HG03064 (cell line): Measurements from ENCODE around the gene ZNF417.
"Not testable (repeated sequence)": the region's sequence is repeated elsewhere in the genome, so short reads cannot be mapped to it uniquely, and the experiment has no call there.

Experiments
- ATAC-seq: cut with Tn5 transposase; IDR thresholded peaks from one replicate; pipeline ENCODE4 v1.9.1; 2021; ENCODE audit warnings: low read depth; ENCODE audit not compliant: unreplicated experiment

ZNF417 gene

GRCh38 chr19:57916168-57916995 is at the start of gene ZNF417:
Gene ZNF417 (minus strand): TSS chr19:57916592. CDS start chr19:57916411, 181 bp downstream.
- peak; percentile 95 for ATAC-seq

GRCh38 chr19:57964761-57965160 is 48.4 kb upstream of the ZNF417 start:
- ATAC-seq: no peak

GRCh38 chr19:57961785-57962184 is 45.4 kb upstream of the ZNF417 start:
- ATAC-seq: no peak

- ATAC-seq: no peak
These were observed 38.6 kb upstream of the ZNF417 start for GRCh38 chr19:57954996-57955395.

DNA sequence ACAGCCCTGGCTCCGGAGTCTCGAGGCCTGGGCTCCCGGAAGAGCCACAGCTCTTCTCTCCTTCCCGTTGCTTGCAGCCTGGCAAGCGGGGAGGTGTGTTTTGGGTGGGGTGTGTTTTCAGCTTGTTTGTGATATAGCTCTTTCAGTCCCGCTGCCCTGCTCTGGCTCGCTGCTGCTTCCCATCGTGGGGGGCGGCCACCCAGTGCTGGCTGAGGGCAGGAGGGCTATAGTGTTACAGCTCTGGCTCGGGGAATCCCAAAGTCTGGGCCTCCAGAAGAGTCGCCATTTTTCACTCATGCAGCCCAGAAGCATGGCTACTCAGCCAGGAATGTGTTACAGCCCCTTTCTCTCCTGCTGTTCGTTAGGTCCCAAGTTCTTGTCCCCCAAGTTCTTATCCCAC is 33.3 kb upstream of the ZNF417 start:
- no peak for ATAC-seq

DNA sequence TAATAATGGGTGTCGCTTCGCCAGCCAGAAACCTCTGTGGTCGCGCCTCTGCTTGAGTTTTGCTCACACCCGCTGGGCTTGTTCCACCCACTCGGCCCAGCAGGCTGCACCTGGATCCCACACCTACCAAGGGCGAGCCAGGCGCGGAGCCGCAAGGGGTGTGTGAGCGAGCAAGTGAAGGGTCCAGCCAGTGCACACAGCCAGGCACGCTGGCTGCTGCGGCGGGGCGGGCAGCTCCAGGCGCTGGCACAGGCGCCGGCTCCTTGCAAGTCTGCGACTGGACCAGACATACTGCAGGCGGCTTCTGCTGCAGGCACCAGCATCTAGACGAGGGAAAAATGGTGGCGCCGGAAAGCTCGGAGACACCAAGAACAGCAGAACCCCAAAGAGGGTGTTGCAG is 32.9 kb upstream of the ZNF417 start:
- ATAC-seq: no peak

DNA sequence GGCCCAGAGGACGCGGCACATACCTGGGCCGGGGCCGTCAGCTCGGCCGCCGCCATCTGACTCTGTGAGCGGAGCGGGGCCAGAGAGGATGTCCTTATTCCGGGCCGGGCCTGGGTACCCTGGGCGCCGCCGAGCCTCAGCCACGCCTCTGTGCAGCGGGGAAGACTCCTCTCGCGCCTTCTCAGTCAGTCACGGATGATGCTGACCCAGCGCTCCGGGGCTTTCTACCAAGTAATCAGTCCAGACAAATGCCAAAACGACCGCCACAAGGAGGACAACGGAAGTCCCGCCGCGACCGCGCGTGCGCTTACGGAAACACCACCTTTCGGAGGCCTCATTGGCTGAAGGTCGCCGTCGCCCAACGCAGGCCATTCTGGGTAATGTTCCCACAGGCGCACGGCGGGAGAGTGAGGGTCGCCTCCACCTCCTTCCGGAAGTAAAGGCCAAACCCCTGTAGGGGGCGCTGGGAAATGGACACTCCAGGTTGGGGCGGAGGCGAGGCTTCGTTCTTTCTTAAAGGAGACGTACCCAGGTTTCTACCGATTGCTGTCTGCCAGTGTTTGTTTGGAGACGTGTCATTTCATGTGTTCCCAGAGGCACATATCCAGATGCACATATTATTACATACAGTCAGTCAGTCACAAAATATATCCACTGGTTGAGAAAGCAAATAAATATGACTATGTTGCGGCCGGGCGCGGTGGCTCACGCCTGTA is 31.2 kb upstream of the ZNF417 start, which contains the start of gene ZNF256:
TSS of gene ZNF256 (minus strand) at position 288 of the 716 bp plus-strand sequence. CDS start at position 56, 232 bp downstream.
- ATAC-seq: no peak

DNA sequence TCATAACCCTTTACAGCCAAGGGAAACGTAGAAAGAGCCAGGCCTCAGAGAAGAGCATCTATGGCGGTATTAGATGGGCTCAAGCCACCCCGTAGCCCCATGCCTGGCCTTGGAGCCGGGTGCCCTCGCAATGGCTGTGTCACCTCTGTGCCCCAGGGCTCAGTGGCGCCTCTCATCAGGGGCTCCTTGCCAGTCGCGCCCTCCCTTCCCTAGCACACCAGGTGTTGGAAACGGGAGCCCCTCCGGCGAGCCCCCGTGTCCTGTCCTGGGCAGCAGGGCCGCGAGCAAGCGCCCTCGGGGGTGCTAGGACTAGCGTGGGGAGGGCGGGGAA is 30.7 kb upstream of the ZNF417 start:
- no peak for ATAC-seq

GRCh38 chr19:57946316-57946715 is 29.9 kb upstream of the ZNF417 start:
- no peak for ATAC-seq

GRCh38 chr19:57941593-57941992 is 25.2 kb upstream of the ZNF417 start:
- no peak for ATAC-seq

DNA sequence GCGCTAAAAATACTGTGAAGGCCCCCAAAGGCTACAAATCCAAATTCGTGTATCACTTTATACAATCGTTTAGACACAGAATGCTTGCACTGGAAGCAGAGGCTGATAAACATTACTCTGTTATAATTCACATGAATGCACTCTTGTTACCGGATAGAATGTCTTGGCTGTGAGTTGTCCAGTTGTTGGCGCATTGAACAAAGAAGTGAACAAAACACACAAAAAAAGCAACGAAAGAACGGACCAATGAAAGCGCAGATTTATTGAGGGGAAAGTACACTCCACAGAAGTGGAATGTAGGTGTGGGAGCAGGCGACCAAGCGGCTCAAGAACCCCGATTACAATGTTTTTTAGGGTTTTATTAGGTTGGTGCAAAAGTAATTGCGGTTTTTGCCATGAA is 19.3 kb upstream of the ZNF417 start:
- no peak for ATAC-seq

DNA sequence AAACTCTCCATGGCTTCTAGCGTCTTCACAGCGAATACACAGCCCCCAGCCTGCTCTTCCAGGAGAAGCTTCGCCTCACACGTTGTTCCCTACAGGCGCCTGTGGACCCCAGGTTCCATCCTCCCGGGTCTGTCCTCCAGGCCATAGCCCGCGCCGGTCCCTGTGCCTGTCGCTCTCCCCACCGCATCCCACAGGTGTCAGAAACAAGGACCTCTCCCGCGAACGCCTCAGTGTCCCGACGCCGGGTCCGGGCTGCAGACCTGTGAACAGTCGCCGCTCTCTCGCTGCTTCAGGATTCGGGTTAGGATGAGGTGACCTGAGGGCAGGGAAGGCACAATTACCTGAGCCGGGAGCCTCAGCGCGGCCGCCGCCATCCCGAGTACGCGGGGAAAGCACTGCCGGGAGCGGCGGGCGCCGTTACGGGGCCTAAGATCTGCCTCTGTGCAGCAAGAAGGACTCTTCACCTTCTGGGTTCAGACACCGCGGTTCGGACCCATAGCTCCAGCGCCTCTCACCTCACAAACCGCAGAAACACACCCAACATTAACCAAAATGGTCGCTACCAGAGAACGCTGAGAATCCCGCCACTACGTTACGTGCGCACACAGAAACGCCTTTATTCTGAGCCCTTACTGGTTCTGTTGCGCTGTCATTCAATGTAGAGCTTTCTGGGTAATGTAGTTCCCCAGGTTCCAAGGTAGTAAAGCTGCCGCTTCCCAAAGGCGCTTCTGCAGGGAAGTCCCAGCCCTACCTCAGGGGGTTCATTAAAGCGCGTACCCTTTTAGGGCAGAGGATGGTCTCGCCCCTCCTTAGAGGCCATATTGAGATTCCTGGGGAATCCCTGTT is 18.7 kb upstream of the ZNF417 start, which contains the start of gene ZNF418:
TSS of gene ZNF418 (minus strand) at position 583 of the 846 bp plus-strand sequence. CDS start 1,580 bp downstream, outside the sequence.
- peak; percentile 79 for ATAC-seq

GRCh38 chr19:57927587-57927986 is 11.2 kb upstream of the ZNF417 start:
- no peak for ATAC-seq

DNA sequence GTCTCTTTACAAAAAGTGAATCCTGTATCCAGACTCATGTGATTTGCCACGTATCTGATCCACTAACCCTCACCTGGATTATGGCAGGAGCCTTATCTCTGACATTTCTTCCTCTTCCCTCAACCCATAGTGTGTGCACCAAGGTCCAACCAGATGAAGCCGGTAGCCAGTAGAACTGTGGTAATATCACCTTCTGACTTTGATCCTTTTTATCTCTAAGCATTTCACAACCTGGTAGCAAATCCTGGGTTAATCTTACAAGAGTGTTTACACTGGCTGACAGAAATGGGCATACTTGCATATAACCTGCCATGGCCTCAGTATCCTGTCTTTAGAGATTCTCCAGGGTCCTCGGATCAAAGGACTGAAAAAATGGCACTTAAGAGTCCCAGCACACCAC is 1.9 kb downstream of the ZNF417 start:
- ATAC-seq: no peak

DNA sequence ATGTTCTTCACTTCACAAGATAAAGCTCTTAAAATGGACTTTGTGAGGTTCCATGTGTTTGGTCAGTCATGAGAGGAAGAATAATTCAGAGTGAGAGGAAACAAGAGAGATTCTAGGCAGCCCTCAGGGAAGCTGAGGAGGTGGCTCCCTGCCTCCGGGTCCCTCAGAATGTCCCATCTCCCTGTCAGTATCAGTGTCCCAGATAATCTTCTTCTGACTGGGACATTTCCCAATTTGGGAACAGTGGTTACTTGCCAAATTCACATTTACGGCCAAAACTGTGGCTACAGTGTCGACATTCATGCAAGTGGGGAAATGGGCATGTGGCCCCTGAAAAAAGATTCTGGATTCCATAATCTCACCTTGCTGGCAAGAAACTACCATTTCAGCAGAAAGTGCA is 9.0 kb downstream of the ZNF417 start:
- no peak for ATAC-seq

- no peak for ATAC-seq
These were observed 11.1 kb downstream of the ZNF417 start for GRCh38 chr19:57905258-57905657.

DNA sequence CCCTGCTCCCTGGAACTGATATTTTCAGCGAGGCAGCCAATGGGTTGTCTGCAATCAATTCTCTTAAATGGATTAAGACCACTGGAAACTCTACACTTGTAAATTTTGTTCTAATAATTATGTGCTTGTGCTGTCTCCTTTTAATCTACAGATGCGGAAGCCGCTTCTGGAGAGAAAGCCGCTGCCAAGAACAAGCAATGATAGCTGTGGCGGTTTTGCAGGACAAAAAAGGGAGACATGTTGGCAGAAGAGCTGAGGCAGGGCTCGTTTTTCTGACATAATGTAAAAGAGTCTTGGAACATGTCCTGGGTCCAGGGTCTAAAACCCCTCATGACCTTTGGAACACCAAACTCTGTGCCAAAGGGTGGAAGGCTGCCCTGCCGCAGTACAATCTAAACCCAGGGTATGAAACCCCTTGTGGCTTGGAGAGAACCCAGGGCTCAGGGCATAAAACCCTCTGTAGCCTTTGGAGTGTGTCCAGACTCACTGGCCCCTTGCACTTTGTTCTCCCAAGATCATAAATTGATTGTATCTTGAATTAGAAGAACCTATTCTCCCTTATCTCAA is 12.7 kb downstream of the ZNF417 start:
- ATAC-seq: no peak

GRCh38 chr19:57900311-57900710 is 16.1 kb downstream of the ZNF417 start:
- ATAC-seq: no peak

DNA sequence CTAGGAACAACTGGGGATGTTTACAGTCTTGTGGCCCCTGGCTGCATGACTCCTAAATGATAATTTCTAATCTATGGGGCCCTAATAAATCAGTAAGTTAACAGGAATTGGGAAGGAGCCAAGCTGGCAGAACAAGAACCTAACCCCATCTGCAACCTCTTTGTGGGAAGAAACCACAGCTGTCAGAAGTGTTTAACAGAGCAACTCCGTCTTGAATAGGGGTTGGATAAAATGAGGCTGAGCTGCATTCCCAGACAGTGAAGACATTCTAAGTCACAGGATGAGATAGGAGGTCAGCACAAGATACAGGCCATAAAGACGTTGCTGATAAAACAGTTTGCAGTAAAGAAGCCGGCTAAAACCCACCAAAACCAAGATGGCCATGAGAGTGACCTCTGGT is 25.7 kb downstream of the ZNF417 start:
- not testable (repeated sequence) for ATAC-seq

DNA sequence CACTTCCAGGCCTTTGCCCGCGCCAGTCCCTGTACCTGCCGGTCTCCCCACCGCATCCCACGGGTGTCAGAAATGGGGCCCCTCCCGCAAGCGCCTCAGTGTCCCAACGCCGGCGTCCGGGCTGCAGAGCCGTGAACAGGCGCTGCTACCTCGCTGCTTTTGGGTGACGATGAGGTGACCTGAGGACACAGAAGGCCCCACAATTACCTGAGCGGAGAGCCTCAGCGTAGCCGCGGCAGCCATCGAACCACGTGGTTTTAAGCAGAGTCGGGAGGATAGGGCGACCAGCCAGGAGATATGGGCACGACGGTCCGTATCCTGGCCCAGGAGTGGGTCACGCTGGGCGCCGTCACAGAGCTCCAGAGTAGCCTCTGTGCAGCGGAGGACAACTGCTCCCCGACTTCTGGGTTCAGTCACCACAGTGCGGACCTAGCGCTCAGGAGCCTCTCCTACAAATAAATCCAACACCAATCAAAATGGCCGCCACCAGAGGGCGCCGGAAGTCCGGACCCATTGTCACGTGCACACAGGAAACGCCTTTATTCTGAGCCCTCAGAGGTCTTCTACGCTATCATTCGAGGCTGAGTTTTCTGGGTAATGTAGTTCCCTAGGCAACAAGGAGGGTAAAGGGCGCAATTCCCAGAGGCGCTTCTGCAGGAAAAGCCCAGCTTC is 27.7 kb downstream of the ZNF417 start, which contains the start of gene ZNF814:
TSS of gene ZNF814 (minus strand) at position 478 of the 672 bp plus-strand sequence. CDS start at position 243, 235 bp downstream.
- ATAC-seq: peak; percentile 84
